HG03442 (cell line): ENCODE data around the gene EGFLAM.
"Not testable (repeated sequence)": the region's sequence is repeated elsewhere in the genome, so short reads cannot be mapped to it uniquely, and the experiment has no call there.

Experiments used
- ATAC-seq: cut with Tn5 transposase; IDR thresholded peaks from one replicate; pipeline ENCODE4 v1.9.1; 2021; ENCODE audit warnings: mild to moderate bottlenecking, moderate library complexity; ENCODE audit not compliant: unreplicated experiment

Gene EGFLAM

DNA sequence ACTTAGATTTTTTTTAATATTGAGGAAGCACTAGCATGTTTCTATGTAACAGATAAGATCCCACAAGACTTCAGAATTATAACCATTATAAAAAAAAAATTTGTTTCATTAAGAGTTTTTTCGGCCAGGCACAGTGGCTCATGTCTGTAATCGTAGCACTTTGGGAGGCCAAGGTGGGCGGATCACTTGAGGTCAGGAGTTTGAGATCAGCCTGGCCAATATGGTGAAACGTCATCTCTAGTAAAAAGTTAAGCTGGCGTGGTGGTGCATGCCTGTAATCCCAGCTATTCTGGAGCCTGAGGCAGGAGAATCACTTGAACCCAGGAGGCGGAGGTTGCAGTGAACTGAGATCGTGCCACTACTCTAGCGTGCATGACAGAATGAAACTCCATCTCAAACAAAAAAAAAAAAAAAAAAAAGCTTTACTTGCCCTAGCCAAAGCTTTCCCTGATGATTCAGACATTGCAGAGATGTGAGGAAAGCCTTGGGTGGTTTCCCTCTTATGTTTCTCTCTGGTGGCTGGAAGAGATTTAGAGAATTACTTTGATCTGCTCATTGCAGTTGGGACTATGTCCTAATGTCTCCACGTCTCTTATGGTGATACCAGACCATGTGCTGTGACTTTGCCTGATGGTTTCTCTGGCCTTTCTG, 65.4 kb downstream of the EGFLAM start:
- ATAC-seq = no peak

DNA sequence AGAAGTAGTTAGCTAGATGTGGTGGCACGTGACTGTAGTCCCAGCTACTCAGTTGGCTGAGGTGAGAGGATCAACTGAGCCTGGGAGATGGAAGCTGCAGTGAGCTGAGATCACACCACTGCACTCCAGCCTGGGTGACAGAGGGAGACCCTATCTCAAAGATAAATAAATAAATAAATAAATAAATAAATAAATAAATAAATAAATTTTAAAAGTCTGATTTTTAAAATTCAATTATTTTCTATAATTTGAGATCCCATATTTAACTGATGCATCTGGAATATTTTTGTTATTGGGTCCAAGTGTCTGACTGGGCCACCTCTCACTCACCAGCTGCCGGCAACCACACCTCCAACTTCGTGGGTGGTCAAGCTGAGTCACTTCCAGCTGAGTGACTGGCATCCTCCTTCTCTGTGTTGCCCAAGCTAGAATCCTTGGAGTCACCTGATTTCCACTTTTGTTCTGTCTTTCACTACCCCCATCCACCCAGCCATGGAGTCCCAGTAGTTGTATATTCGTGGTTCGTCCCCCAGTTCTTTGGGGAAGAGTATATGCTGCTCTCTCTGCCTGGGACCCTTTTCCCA, 70.9 kb downstream of the EGFLAM start:
- no peak for ATAC-seq

DNA sequence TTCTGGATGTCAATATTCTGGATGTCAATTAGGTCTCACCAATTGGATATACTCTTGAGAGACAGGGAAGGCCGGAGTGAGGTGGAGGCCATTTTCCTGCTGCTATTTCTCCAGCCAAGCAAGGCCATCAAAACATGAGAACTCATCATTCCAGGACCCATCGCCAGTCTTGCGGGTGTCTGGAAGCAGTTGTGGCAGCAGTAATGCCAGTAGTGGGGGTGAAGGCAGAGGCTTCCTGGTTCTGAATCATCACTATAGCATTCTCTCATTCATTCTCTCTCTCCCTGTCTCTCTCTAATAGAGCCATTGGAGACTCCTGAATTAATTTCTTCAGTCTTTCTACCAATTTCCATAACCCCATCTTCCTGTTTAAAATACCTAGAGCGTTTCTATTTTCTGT, 71.8 kb downstream of the EGFLAM start:
- ATAC-seq = no peak

DNA sequence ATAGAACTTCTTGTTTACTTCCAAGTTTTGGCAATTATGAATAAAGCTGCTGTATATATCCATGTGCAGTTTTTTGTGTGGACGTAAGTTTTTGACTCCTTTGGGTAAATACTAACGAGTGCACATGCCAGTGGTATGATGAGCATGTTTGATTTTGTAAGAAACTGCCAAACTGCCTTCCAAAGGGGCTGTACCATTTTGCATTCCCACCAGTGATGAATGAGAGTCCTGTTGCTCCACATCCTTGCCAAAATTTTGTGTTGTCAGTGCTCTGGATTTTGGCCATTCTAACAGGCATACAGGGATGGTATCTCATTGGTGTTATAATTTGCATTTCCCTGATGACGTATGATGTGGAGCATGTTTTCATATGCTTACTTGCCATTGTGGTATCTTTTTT, 73.5 kb downstream of the EGFLAM start:
- ATAC-seq = no peak

DNA sequence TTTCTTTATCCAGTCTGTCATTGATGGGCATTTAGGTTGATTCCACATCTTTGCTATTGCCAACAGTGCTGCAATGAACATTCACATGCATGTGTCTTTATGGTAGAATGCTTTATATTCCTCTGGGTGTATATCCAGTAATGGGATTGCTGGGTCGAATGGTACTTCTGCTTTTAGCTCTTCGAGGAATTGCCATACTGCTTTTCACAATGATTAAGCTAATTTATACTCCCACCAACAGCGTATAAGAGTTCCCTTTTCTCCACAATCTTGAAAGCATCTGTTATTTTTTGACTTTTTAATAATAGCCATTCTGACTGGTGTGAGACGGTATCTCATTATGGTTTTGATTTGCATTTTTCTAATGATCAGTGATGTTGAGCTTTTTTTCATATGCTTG, 74.8 kb downstream of the EGFLAM start:
- not testable (repeated sequence) for ATAC-seq

DNA sequence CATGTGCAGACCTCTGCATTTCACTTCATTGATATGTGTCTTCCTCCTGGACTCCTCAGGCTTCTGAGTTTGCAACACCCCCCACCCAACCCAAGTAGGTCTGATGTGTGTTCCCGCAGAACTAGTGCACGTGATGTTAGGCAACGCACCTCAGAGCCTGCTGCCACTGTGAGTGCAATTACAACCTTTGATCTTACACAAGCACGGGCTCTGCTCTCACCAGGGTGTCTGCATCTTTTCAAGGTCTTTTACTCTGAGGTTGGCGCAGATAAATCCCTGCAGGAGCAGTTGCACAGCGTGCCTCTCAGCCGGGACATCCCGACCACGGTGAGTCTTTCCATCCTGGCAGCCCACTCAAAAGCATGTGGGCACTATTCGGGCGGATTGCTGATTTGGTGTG, 80.1 kb downstream of the EGFLAM start:
- ATAC-seq = no peak

DNA sequence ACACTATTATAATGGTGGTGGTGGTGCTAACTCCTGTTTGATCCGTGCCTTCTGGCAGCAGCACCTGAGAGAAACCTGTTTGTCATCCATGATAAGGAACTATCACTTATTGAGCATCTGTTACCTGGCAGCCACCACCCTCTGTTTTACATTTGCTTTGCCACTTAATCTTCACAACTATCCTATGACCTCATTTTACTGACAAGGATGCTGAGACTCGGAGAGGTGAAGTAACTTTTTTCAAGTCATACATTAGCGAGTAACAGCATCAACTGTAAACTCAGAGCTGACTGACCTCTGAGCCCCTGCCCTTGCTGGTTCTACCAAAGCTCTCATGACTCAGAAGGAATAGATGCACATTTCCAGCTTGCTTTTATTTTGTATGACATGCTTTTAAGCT, 81.1 kb downstream of the EGFLAM start:
- ATAC-seq = no peak

DNA sequence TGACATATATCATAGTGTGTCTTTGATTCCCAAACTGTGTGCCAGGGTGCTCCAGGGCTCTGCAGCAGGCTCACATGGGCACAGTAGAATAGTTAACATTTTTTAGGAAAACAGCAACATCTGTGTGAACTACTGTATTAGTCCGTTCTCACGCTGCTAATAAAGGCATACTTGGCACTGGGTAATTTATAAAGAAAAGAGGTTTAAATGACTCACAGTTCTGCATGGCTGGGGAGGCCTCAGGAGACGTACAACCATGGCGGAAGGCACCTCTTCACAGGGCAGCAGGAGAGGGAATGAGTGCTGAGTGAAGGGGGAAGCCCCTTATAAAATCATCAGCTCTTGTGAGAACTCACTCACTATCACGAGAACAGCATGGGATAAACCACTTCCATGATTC, 82.7 kb downstream of the EGFLAM start:
- ATAC-seq = no peak

DNA sequence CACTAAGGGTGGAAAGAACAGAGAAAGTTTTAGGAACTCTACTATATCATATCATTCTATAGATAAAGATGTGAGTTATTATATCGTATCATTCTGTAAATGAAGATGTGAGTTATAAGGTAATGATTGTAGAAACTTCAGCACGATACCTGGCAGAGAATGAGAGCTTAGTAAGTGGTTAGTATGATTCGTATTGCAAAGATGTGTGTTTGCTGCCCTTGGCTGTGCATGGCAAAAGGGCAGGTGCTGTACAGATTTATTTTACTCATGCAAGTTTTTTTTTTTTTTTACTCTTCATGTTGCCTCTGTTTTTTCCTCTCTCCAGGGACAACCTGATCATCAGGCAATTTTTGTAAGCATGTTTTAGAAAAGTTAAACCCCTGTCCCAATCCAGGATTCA, 83.3 kb downstream of the EGFLAM start:
- ATAC-seq = no peak

DNA sequence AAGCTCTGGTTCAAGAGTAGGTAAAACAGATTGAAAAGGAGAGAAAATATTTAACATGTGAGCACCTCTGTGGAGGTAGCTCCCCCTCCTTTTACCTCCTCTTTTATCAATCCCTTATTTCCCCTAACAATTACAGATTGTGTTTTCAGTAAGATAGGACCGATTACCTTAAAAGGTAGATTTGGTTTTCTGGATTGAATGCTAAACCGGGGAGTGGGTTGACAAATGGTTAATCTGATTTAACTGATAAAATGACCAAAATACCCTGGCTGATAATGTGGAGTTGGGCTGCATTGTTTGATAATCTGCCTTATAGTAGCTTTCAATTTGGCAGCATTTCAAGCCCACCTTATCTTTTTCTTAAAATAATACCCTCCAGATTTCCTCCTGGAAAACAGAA, 83.9 kb downstream of the EGFLAM start:
- ATAC-seq = no peak

DNA sequence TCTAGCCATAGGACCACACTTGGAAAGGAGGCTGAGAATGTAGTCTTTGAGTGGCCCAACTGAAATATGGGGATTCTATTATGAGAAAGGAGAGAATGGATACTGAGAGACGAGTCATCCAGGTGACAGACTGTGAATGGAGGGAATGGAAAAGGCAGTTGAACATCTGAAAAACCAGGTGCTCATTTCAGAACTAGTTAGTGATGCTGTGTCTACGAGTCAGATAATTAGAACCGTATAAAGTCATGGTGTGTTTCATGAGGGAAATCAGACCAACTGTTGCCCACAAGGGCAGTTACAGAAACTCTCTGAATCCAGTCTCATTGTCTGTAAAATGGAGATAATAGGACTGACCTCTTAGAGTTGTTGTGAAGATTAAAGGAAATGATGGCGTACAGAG, 86.5 kb downstream of the EGFLAM start:
- no peak for ATAC-seq

DNA sequence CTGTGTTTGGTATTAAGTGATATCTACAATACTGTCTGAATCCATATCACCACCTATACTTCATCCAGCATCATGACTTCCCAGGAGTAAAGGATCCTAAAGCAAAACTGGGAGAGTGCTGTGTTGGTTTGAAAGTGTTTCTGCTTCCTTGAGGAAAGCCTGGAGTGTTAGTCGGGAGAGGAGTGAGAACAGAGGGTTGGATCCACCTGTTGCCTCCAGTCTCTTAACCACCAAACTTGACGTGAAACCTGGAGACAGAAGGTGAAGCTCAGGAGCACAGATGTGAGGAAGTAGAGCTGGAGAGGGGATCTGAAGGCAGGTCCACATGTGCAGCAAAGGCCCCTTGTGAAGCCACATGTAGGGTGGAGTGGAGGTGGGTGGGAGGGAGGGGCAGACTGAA, 88.2 kb downstream of the EGFLAM start:
- no peak for ATAC-seq

DNA sequence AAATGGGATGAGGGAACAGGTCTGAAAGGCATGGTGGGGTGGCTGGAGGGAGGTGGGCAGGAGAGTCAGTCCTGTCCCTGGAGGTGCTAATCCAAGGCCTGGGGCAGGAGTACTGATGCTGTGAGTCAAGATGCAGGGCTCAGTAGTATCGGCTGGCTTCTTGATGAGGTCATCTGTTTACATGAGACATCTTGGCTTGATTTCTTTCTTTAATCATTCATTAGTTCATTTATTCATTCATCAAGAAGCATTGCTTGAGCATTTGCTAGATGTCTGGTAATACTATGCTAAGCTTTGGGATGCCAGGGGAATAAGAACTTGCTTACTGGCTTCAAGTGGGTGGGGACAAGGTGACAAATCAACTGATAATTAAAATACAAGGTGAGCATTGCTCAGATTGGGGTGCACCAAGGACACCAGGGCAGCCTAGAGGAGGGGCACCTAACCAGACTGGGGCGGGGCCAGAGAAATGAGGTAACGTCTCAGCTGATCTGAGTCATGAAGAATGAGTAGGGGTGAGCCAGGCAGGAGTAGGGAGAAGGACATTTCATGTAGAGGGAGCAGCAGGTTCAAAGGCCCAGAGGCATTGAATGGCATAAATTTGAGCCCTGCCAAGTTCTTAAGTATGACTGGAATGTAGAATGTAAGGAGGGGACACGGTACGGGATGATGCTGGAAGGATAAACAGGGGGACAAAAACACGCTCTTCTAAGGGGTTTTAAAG, 88.8 kb downstream of the EGFLAM start:
- no peak for ATAC-seq

DNA sequence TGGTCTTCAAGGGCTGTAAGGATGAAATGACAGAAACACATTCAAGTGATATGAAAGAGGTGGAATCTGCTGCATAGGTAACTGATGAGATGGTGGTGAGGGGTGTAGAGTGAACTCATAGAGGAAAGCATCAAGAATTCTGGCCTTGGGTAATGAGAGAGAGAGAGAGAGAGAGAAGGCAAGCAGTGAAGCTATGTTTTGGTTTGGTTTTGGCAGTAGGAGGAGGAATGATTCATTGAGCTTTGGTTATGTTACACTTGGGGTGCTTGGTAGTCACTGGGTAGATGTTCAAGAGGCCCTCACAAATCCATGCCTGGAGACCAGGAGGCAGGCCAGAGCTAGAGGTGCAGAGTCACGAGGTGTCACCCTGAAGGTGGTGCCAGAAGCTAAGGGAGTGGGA, 89.5 kb downstream of the EGFLAM start:
- no peak for ATAC-seq

DNA sequence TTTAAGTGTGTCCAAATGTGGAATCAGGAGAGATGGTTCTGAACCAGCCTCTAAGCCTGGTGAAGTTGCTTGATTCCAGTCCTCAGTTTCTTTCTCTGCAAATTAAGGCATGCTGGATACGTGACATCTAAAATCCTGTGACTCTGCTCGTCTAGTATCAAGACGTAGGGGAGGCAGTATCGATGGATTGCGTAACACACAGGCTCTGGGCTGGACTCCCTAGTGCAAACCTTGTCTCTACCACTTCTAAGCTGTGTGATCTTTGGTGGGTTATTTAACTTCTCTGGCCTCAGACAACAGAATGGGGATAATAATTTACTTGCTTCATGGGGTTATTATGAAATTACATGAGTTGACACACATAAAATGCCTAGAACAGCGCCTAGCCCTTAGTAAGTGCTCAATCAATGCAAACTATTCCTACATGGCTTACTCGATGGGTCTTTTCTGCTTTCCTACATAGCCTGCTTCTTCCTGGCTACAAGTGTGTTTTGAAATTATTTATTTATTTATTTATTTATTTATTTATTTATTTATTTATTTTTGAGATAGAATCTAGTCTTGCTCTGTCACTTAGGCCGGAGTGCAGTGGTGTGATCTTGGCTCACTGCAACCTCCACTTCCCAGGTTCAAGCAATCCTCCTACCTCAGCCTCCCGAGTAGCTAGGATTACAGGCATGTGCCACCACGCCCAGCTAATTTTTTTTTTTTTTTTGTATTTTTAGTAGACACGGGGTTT, 102.1 kb downstream of the EGFLAM start:
- ATAC-seq = no peak

DNA sequence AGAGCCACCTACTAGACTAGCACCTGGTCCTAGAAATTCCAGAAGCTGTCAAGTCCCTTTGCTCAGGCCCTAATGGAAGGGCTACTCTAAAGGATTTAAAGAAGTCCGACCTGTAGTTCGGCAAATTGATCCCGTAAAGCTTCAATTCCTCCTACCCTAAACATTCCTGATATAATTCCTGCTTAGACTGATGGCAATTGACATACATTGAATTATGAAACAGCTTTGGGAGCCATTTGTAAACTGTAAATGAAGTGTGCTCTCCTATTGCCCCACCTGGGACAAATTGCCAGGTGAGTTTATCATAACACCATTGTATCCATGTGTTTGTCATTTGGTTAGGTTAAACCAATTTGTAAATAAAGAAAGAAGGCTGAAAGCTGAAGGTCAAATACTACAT, 104.4 kb downstream of the EGFLAM start:
- ATAC-seq = no peak

DNA sequence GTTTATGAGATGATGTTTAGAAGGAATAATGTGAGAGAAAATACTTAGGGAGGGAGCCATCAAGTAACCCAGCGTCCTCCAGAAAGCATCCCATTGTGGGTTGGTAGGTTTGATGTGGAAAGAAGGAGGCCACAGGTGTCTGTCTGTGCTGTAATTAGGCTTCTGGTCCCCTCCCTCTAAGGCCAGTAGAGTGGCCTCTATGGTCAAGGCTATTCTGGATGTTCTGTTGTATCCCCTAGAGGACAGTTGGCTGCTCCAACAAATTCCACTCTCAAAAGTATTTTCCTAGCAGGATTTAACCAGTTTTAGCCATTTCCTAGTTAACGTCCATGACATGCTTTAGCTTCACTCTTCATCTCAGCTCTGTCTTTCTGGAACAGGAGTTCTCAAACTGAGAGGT, 106.5 kb downstream of the EGFLAM start:
- ATAC-seq = no peak

DNA sequence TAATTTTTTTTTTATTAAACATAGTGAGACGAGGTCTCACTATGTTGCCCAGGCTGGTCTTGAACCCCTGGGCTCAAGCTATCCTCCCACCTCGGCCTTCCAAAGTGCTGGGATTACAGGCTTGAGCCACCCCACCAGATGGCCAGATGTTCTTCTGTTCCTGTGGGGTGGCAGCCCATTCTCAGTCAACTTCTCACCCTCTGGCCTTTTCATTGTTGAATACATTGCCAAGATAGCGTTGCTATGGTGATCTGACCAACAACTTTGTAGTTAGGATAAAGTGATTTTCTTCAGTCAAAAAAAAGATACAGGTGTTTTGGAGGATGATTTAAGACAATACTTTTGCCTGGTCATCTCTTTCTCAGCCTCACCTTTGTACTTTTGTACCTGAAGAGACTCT, 109.1 kb downstream of the EGFLAM start:
- no peak for ATAC-seq

DNA sequence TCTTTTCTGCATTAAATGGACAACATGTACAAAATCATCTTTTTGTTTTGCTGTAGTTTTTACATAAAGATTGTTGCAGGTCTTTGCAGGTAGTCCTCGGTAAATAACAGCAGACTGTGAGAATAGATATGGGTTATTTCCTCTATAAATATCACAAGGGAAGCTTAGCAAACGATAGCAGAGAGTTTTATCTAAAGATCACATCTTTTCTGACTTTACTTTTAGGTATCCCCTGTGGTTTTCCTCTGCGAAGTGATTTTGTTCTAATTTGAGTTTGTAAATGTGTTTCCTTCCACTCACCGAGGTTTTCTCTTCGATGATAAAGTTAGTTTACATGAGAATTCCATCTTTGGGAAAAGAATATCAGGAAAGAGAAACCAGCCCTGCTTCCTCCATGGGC, 109.6 kb downstream of the EGFLAM start:
- ATAC-seq = no peak

DNA sequence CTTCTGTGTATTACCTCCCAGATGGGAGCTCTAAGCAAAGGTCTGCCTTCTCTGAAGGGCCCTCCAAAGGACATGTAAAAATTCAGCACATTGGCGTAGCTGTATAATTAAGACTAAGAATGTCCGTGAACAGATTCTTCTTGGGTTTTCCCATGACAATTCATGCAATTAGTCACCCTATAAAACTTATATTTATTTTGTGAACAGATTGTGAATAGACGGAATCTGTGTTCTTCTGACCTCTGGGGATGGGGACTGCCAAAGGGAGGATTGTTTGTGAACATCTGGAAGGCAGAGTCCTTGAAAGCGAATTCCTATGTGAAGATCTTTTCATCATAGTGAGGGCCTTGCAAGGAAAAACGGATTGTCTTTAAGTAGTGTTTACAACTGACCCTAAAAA, 111.3 kb downstream of the EGFLAM start:
- no peak for ATAC-seq

DNA sequence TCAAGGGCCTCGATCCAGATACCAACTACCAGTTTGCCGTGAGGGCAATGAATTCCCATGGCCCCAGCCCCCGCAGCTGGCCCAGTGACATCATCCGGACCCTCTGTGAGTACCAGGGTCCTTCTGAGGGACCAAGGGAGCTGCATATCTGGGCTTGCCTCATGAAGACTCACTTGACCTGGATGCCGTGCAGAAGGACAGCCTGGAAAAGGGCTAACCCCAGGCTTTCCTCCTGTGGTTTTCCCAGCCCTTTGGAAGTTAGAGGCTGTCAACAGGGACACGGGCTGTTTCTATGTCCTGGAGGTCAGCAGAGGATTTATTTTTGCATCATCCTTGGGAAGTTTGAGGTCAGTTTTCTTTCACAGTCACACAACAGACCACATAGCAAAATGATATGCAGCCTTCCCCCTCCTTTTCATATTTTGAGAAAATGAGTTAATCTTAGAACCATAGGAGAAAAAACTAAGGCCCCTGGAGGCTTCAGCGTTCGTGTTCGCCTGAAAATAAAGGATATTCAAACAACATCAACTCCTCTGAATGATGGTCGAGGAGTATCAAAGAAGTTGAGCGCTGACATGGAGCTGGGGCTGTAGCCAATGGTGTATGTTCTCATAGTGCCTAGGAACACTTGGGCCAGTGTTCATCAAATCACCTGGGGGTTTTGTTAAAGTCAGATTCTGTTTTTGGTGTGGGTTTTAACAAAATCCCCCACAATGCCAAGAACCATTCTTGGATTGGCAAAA, 112.2 kb downstream of the EGFLAM start:
- no peak for ATAC-seq
